Esophagus muscularis mucosa (tissue), 3 donors: ENCODE data around the gene MAPK11.

Experiments used
- CTCF ChIP-seq, 3 experiments: fragments of 200-600 bp in 2 of 3; fragments of 450-650 bp in 1 of 3; sonication (generic) in 2 of 3; IDR thresholded peaks; one replicate each; pipeline ENCODE4 v1.5.1; 2017 to 2019; ENCODE audit warnings: antibody characterized with exemption in 3 of 3, mild to moderate bottlenecking in 2 of 3, moderate library complexity in 1 of 3
- POLR2A ChIP-seq: fragments of 450-650 bp; IDR thresholded peaks from one replicate; pipeline ENCODE4 v1.6.1; 2017; ENCODE audit warnings: antibody characterized with exemption, moderate library complexity, mild to moderate bottlenecking, low read depth
- POLR2AphosphoS5 ChIP-seq, 2 donors: sonication (generic); formaldehyde crosslinking; IDR thresholded peaks; one replicate each; pipeline ENCODE4 v1.6.1; 2017; ENCODE audit warnings: antibody characterized with exemption in 2 of 2

GRCh38 chr22:50221410-50222300, 48.5 kb downstream of the MAPK11 start:
- no peak for TF ChIP-seq POLR2A
- no peak for TF ChIP-seq CTCF (IDR thresholded peaks at IDR 0.05)
- TF ChIP-seq POLR2AphosphoS5 (IDR thresholded peaks at IDR 0.05) = no peak
